AG04450 (cell line): ENCODE results near the gene PARD3. TPM values are rescaled to one million over a fixed set of nuclear protein-coding genes. Genes with fewer than 3 reads are reported as not detected.

Experiments used
- CTCF ChIA-PET: fragments of 300-600, 350-600 bp; formaldehyde crosslinking; extraction: SDS; loops from one replicate; lab custom pipeline; 2022; ENCODE audit warnings: antibody characterized with exemption, inconsistent platforms; lab: Charles Lee
- POLR2A ChIA-PET: fragments of 350-600 bp; formaldehyde crosslinking; extraction: SDS; loops from one replicate; lab custom pipeline; 2021; ENCODE audit warnings: antibody characterized with exemption, inconsistent platforms; lab: Yijun Ruan, JAX
- DNase-seq: peaks from one replicate; pipeline ENCODE4 v3.0.0-alpha.2; 2011; ENCODE audit warnings: low read depth, low spot score
- H3K27ac ChIP-seq: one replicate; pipeline ENCODE4 v1.5.1; 2012; ENCODE audit warnings: low read depth, low read length, control low read depth
- H3K27me3 ChIP-seq: one replicate; pipeline ENCODE4 v1.6.0; 2012; ENCODE audit warnings: low read length; ENCODE audit not compliant: control insufficient read depth, insufficient read depth
- H3K4me3 ChIP-seq: 2 replicates; pipeline ENCODE4 v1.5.1; 2011; ENCODE audit warnings: mild to moderate bottlenecking, low read depth, low read length, control low read depth
- H3K9me3 ChIP-seq: 2 replicates; pipeline ENCODE4 v1.5.1; 2012; ENCODE audit warnings: low read length; ENCODE audit not compliant: control insufficient read depth, insufficient read depth
- CTCF ChIP-seq: IDR thresholded peaks from 2 replicates; pipeline ENCODE4 v1.5.1; 2011; ENCODE audit warnings: low read depth, low read length, control low read depth, inconsistent platforms
- polyA plus RNA-seq: library from polyadenylated mRNA; depleted of rRNA; stranded (reverse); fragments of >200 nt; gene quantifications from 2 replicates; pipeline ENCODE4 v1.2.3, GENCODE V29; 2011

The PARD3 gene
- polyA plus RNA-seq, 1 experiment: 43.1 TPM

GRCh38 chr10:34690383-34691049 lies 124.6 kb downstream of the PARD3 start:
- TF ChIP-seq CTCF: no peak
- H3K27ac ChIP-seq: no peak overlapping the region
- CTCF ChIA-PET: no interaction called here

GRCh38 chr10:34689053-34689452 lies 126.0 kb downstream of the PARD3 start:
- no peak overlapping the region for H3K27ac ChIP-seq
- H3K9me3 ChIP-seq: no peaks in the 10 kb centered on the region
- CTCF ChIA-PET: no interaction called here
- POLR2A ChIA-PET: no interaction called here
- TF ChIP-seq CTCF: no peak
- no peak for DNase-seq
- no peak overlapping the region for H3K4me3 ChIP-seq
- H3K27me3 ChIP-seq: no peaks in the 10 kb centered on the region

More at GRCh38 chr10:34690383-34691049, 124.6 kb downstream of the PARD3 start:
- DNase-seq: no peak
- Histone ChIP-seq H3K9me3 (no peaks in the 10 kb centered on the region), H3K27me3 (no peaks in the 10 kb centered on the region), H3K4me3 (no peak overlapping the region)
- POLR2A ChIA-PET: interaction anchor here (0.6 kb wide), 1 partner anchor 268 kb away, joined by 5 read pairs; no protein-coding TSS in a partner anchor

DNA sequence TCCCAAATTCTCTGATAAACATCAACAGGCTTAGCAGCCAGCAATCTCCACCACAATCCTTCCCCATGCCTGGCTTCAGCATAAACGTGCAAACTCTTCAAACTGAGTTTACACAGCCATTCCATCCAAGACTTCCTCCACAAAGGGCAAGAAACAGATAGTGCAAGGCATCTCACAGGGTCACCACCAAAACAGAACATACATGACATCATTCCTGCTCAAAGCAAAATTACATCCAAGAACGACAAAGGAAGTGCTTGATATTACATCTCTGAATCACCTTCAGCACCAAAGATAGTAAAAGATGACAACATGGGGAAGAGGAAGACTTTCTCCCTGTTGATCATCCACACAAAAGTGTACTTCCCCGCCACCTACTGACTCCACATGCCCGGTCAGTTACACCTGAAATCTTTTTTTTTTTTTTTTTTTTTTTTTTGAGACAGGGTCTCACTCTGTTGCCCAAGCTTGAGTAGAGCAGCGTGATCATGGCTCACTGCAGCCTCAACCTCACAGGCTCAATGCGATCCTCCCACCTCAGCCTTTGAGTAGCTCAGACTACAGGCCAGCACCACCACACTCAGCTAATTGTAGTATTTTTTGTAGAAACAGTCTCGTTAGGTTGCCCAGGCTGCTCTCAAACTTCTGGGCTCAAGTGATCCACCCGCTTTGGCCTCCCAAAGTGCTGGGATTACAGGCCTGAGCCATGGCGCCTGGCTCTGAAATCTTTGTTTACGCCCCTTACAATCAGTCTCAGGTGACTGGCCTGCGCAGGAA lies 127.5 kb downstream of the PARD3 start:
- H3K4me3 ChIP-seq: no peak overlapping the region
- H3K9me3 ChIP-seq: no peaks in the 10 kb centered on the region
- no peak overlapping the region for H3K27ac ChIP-seq
- CTCF ChIA-PET: no interaction called here
- DNase-seq: no peak
- no peaks in the 10 kb centered on the region for H3K27me3 ChIP-seq
- POLR2A ChIA-PET: no interaction called here
- TF ChIP-seq CTCF: no peak

DNA sequence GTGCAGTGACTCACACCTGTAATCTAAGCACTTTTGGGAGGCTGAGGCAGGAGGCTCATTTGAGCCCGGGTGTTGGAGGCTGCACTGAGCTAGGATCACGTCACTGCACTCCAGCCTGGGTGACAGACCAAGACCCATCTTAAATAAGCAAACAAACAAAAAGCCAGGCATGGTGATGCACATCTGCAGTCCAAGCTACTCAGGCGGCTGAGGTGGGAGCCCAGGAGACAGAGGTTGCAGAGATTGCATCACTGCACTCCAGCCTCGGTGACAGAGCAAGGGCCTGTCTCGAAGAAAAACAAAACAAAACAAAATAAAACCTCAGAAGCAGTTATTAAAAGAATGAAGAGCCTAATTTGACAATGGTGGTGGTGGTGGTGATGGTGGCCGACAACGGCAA lies 132.5 kb downstream of the PARD3 start:
- no peak for DNase-seq
- POLR2A ChIA-PET: no interaction called here
- Histone ChIP-seq H3K4me3 (no peak overlapping the region), H3K27ac (no peak overlapping the region), H3K9me3 (no peaks in the 10 kb centered on the region), H3K27me3 (no peaks in the 10 kb centered on the region)
- TF ChIP-seq CTCF: no peak
- CTCF ChIA-PET: no interaction called here

DNA sequence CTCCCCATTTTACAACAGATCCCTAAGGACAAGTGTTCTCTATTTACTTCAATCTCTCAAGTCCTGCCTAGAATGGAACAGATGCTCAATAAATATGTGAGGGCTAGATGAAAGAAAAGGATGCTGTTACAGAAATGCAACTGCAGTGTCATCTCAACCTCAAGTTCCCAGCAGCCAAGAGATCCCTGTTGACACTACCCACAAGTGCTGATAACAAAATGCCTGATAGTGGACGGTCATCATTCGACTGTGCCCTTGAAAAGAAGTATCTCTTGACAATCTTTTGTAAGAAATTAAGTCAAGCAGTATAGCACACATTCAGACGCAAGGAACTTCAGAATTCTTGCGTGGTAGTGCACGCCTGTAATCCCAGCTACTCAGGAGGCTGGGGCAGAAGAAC lies 133.2 kb downstream of the PARD3 start:
- no peak for DNase-seq

More for the DNA sequence above, 133.2 kb downstream of the PARD3 start:
- no peaks in the 10 kb centered on the region for H3K9me3 ChIP-seq
- ChIA-PET POLR2A (no interaction called here), CTCF (interaction anchor here (0.6 to 1.5 kb wide), 3 partner anchors 26 to 186 kb away, joined by 3 to 4 read pairs (median 4); no protein-coding TSS in a partner anchor)
- no peaks in the 10 kb centered on the region for H3K27me3 ChIP-seq
- H3K27ac ChIP-seq: no peak overlapping the region
- H3K4me3 ChIP-seq: no peak overlapping the region
- no peak for TF ChIP-seq CTCF
